ENCODE results near the gene CDCP2.

DNA sequence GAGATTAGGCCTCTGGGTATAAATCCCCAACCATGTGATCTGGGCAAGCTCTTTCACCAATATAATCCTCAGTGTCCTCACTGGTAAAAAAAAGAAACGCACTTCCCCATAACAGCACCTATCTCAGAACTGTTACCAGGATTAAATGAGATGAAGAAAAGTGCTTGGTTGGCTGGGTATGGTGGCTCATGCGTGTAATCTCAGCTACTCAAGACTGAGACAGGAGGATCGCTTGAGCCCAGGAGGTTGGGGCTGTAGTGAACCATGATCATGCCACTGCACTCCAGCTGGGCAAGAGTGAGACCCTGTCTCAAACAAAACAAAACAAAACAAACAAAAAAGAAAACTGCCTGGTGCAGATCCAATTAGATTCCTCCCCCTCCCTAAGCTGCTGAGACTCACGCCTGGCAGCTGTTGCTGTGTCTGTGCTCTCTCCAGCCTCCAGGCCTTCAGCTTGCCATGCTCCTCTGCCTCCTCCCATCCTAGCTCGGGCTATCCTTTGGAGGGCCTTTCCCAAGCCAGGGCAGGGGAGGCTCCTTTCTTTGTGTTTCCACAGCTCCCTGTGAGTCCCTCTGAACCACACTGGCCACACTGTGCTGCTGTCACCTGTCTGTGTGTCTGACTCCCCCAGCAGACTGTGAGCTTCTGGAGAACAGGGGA is 28.0 kb upstream of the CDCP2 start:
- no peak for TF ChIP-seq EZH2 (IDR thresholded peaks at IDR 0.05)
- TF ChIP-seq POLR2AphosphoS5 (IDR thresholded peaks at IDR 0.05; ENCODE audit: borderline replicate concordance, low read depth, low read length) = no peak
- no peak for TF ChIP-seq FOXP2 (optimal IDR thresholded peaks at IDR 0.05; ENCODE audit: control extremely low read depth, extremely low read length, insufficient read depth)
